Measurements from ENCODE around the gene SDHAF1.

Gene SDHAF1

DNA sequence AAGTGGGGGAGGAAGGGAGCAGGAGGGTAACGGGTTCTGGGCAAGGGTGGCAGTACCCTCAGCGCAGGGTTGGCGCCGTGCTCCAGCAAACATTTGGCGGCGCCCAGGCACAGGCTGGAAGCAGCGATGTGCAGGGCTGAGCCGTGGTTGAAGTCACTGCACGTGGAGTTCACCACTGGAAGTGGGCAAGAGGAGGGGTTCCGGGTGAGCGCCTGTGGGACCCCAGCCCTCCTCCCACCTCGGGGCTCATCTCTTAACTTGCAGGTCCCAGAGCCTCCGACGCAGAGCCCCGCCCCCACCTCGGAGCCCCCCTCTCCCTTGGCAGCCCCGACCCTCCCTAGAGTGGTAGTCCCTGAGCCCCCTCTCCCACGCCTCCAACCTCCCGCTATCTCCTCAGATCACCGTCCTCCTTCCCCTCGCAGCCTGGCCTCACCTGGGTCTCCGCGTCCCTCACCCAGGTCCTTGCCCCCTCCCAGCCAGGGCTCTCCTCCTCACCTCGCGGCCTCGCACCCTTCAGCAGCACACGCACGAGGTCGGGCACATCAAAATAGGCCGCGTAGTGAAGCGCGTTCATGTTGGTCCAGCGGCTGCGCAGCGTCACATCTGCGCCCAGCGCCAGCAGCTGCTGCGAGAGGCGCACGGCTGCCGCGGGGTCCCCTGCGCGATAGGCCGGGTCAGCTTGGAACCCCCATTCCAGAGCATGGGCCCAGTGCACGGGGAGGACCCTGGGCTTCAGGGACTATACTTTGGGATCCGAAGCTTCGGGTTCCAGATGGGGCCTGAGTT lies 31.3 kb downstream of the SDHAF1 start:
- WGBS (ENCODE audit: extremely low coverage, insufficient coverage, low lambda C conversion rate), result no CpG with 5 or more reads among the region's 49 CpGs
- Histone ChIP-seq H4K5ac (ENCODE audit: low read length) (no peak overlapping the region), H3K18ac (ENCODE audit: low read length) (no peak overlapping the region), H3K27me3 (ENCODE audit: insufficient read depth, low read length, poor library complexity) (no peaks in the 10 kb centered on the region), H3K79me1 (ENCODE audit: low read length) (no peaks in the 10 kb centered on the region), H2BK15ac (replicated peaks; ENCODE audit: low read depth) (no peak overlapping the region), H2BK120ac (ENCODE audit: low read depth, low read length) (no peak overlapping the region), H2BK5ac (ENCODE audit: low read length) (no peak overlapping the region), H3K27ac (ENCODE audit: low read depth, low read length) (no peak overlapping the region), H3K23ac (ENCODE audit: low read length) (no peak overlapping the region), H3K36me3 (ENCODE audit: control insufficient read depth, insufficient read depth, low read length) (peaks cover 2% of the 10 kb centered on the region), H3K4me1 (ENCODE audit: control insufficient read depth, low read depth, low read length) (no peaks in the 10 kb centered on the region), H3K4me2 (ENCODE audit: low read length) (no peak overlapping the region), H3K79me2 (ENCODE audit: control insufficient read depth, insufficient read depth, low read length) (no peaks in the 10 kb centered on the region), H3K56ac (ENCODE audit: low read length) (no peak overlapping the region), H3K4ac (ENCODE audit: low read depth, low read length) (no peak overlapping the region), H4K8ac (ENCODE audit: low read depth, low read length) (no peak overlapping the region), H3K9ac (ENCODE audit: low read length) (no peak overlapping the region), H2AK5ac (ENCODE audit: low read length) (no peak overlapping the region), H3K4me3 (ENCODE audit: low read length) (no peak overlapping the region)
- DNase-seq, result no peak

DNA sequence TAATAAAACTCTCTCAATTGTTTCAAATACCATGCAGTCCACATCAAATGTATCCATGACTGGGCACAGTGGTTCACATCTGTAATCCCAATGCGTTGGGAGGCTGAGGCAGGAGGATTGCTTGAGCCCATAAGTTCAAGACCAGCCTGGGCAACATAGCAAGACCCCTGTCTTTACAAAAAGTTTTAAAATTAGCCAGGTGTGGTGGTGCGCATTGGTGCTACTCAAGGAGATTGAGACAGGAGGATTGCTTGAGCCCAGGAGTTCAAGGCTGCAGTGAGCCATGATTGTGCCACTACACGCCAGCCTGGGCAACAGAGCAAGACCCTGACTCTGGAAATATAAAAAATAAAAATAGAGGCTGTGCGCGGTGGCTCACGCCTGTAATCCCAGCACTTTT lies 32.7 kb downstream of the SDHAF1 start:
- no peak overlapping the region for H3K4me2 ChIP-seq (ENCODE audit: low read length)
- no CpG with 5 or more reads among the region's 6 CpGs for WGBS (ENCODE audit: extremely low coverage, insufficient coverage, low lambda C conversion rate)

DNA sequence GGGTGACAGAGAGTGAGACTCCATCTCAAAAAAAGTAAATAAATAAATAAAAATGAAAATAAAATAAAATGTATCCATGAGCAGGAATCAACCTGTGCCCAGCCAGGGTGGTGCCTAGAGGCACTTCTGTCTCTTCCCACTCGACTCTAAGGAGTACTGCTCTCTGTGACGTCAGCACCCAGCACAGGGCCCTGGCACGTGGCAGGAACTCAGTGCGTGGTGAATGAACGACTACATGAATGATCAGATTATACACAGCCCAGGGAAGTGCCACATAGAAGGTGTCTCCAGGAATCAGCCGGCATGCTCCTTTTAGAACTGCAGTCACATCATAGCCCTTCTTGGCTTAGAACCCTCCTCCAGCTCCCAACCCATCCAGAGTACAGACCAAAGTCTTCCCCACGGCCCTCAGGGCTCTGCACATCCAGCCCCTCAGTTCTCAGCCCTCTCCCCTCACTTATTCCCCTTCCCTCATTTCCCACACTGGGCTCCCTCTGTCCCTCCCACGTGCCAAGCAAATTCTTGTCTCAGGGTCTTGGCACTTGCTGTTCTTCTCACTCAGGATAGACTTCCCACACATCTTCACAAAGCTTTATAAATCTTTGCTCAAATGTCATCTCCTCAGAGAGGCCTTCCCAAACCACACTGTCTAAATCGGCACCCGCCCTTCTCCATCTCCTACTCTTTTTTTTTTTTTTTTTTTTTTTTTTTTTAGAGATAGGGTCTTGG lies 33.5 kb downstream of the SDHAF1 start:
- Histone ChIP-seq H3K18ac (ENCODE audit: low read length) (no peak overlapping the region), H3K9ac (ENCODE audit: low read length) (no peak overlapping the region), H3K27ac (ENCODE audit: low read depth, low read length) (no peak overlapping the region), H2BK5ac (ENCODE audit: low read length) (no peak overlapping the region), H3K79me2 (ENCODE audit: control insufficient read depth, insufficient read depth, low read length) (no peaks in the 10 kb centered on the region), H3K79me1 (ENCODE audit: low read length) (no peaks in the 10 kb centered on the region), H2BK120ac (ENCODE audit: low read depth, low read length) (no peak overlapping the region), H3K56ac (ENCODE audit: low read length) (no peak overlapping the region), H3K4me2 (ENCODE audit: low read length) (no peak overlapping the region), H3K36me3 (ENCODE audit: control insufficient read depth, insufficient read depth, low read length) (no peaks in the 10 kb centered on the region), H4K5ac (ENCODE audit: low read length) (no peak overlapping the region), H3K23ac (ENCODE audit: low read length) (no peak overlapping the region), H2BK15ac (replicated peaks; ENCODE audit: low read depth) (no peak overlapping the region), H2AK5ac (ENCODE audit: low read length) (no peak overlapping the region), H3K27me3 (ENCODE audit: insufficient read depth, low read length, poor library complexity) (no peaks in the 10 kb centered on the region), H4K8ac (ENCODE audit: low read depth, low read length) (no peak overlapping the region), H3K4me1 (ENCODE audit: control insufficient read depth, low read depth, low read length) (no peaks in the 10 kb centered on the region), H3K4me3 (ENCODE audit: low read length) (no peak overlapping the region), H3K4ac (ENCODE audit: low read depth, low read length) (no peak overlapping the region)
- DNase-seq, result no peak
- no CpG with 5 or more reads among the region's 10 CpGs for WGBS (ENCODE audit: extremely low coverage, insufficient coverage, low lambda C conversion rate)

More for the DNA sequence above, 32.7 kb downstream of the SDHAF1 start:
- Histone ChIP-seq H2BK5ac (ENCODE audit: low read length) (no peak overlapping the region), H3K79me2 (ENCODE audit: control insufficient read depth, insufficient read depth, low read length) (no peaks in the 10 kb centered on the region), H4K8ac (ENCODE audit: low read depth, low read length) (no peak overlapping the region), H3K4me3 (ENCODE audit: low read length) (no peak overlapping the region), H3K56ac (ENCODE audit: low read length) (no peak overlapping the region), H2BK15ac (replicated peaks; ENCODE audit: low read depth) (no peak overlapping the region), H3K18ac (ENCODE audit: low read length) (no peak overlapping the region), H3K27me3 (ENCODE audit: insufficient read depth, low read length, poor library complexity) (no peaks in the 10 kb centered on the region), H2BK120ac (ENCODE audit: low read depth, low read length) (no peak overlapping the region), H3K4me1 (ENCODE audit: control insufficient read depth, low read depth, low read length) (no peaks in the 10 kb centered on the region), H3K4ac (ENCODE audit: low read depth, low read length) (no peak overlapping the region), H3K23ac (ENCODE audit: low read length) (no peak overlapping the region), H3K9ac (ENCODE audit: low read length) (no peak overlapping the region), H3K27ac (ENCODE audit: low read depth, low read length) (no peak overlapping the region), H2AK5ac (ENCODE audit: low read length) (no peak overlapping the region), H4K5ac (ENCODE audit: low read length) (no peak overlapping the region), H3K79me1 (ENCODE audit: low read length) (no peaks in the 10 kb centered on the region), H3K36me3 (ENCODE audit: control insufficient read depth, insufficient read depth, low read length) (peaks cover 2% of the 10 kb centered on the region)
- no peak for DNase-seq

DNA sequence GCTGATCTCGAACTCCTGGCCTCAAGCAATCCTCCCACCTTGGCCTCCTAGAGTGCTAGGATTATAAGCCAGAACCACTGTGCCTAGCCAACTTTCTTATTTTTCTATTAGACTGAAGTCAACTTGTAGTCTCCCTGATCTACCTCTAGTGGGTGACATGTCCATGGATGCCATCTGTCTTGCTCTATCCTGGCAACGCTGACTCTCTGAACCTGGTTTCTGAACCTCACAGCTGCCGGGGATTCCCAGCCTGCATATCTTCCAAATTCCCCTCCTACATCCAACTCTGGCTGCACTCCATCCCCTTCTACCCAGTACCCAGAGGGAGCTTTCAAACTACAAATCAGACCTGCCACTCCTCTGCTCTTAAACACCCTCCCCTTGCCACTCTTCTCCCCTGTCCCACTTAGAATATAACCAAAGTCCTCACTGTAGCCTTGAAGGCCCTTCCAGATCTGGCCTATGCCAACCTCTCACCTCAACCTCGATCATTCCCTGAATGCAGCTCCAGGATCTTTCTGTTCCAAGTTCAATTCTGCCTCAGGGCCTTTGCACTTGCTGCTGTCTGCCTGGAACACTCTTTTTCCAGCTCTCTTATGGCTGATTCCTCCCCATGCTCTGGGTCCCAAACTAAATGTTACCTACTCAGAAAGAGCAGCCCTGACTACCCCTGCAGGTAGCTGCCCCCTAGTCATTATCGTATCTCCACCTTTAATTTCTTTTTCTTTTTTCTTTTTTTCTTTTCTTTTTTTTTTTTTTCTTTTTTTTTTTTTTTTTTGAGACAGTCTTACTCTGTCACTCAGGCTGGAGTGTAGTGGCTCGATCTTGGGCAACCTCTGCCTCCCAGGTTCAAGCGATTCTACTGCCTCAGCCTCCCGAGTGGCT lies 35.5 kb downstream of the SDHAF1 start:
- WGBS (ENCODE audit: extremely low coverage, insufficient coverage, low lambda C conversion rate), result no CpG with 5 or more reads among the region's 8 CpGs
- H3K4me2 ChIP-seq (ENCODE audit: low read length), result no peak overlapping the region

DNA sequence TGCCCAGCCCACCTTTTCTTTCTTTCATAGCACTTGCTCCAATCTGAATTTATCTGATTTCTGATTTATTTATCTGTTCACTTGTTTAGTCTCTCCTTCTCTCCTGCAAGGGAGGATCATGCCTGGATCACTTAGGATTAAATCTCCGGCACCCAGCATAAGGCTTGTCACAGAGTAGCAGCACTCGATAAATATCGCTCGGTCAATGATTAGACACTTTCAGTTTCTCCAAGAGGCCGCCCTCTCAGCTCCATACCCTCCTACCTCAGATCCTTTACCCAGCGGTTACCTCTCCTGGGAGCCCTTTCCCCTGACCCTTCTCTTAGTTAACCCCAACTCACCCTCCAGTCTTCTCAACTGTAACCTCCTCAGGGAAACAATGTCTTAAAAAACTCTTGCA lies 36.3 kb downstream of the SDHAF1 start:
- H3K4me1 ChIP-seq (ENCODE audit: control insufficient read depth, low read depth, low read length), result no peaks in the 10 kb centered on the region
- H2BK15ac ChIP-seq (replicated peaks; ENCODE audit: low read depth), result no peak overlapping the region
- H3K27me3 ChIP-seq (ENCODE audit: insufficient read depth, low read length, poor library complexity), result no peaks in the 10 kb centered on the region
- H3K9ac ChIP-seq (ENCODE audit: low read length), result no peak overlapping the region
- H3K23ac ChIP-seq (ENCODE audit: low read length), result no peak overlapping the region
- no peak overlapping the region for H3K18ac ChIP-seq (ENCODE audit: low read length)
- H3K4ac ChIP-seq (ENCODE audit: low read depth, low read length), result no peak overlapping the region
- no peak overlapping the region for H3K27ac ChIP-seq (ENCODE audit: low read depth, low read length)
- DNase-seq, result no peak
- H2BK120ac ChIP-seq (ENCODE audit: low read depth, low read length), result no peak overlapping the region
- no CpG with 5 or more reads among the region's 6 CpGs for WGBS (ENCODE audit: extremely low coverage, insufficient coverage, low lambda C conversion rate)
- H4K5ac ChIP-seq (ENCODE audit: low read length), result no peak overlapping the region
- no peak overlapping the region for H2BK5ac ChIP-seq (ENCODE audit: low read length)
- H3K4me2 ChIP-seq (ENCODE audit: low read length), result no peak overlapping the region
- no peaks in the 10 kb centered on the region for H3K36me3 ChIP-seq (ENCODE audit: control insufficient read depth, insufficient read depth, low read length)
- no peak overlapping the region for H3K4me3 ChIP-seq (ENCODE audit: low read length)
- H3K79me1 ChIP-seq (ENCODE audit: low read length), result no peaks in the 10 kb centered on the region
- H2AK5ac ChIP-seq (ENCODE audit: low read length), result no peak overlapping the region
- H4K8ac ChIP-seq (ENCODE audit: low read depth, low read length), result no peak overlapping the region
- no peaks in the 10 kb centered on the region for H3K79me2 ChIP-seq (ENCODE audit: control insufficient read depth, insufficient read depth, low read length)
- no peak overlapping the region for H3K56ac ChIP-seq (ENCODE audit: low read length)

More for the DNA sequence above, 35.5 kb downstream of the SDHAF1 start:
- H2BK120ac ChIP-seq (ENCODE audit: low read depth, low read length), result no peak overlapping the region
- no peak overlapping the region for H2BK5ac ChIP-seq (ENCODE audit: low read length)
- H3K36me3 ChIP-seq (ENCODE audit: control insufficient read depth, insufficient read depth, low read length), result no peaks in the 10 kb centered on the region
- no peaks in the 10 kb centered on the region for H3K79me1 ChIP-seq (ENCODE audit: low read length)
- no peak overlapping the region for H2BK15ac ChIP-seq (replicated peaks; ENCODE audit: low read depth)
- H3K9ac ChIP-seq (ENCODE audit: low read length), result no peak overlapping the region
- H3K18ac ChIP-seq (ENCODE audit: low read length), result no peak overlapping the region
- no peak overlapping the region for H4K5ac ChIP-seq (ENCODE audit: low read length)
- no peak overlapping the region for H3K56ac ChIP-seq (ENCODE audit: low read length)
- H3K23ac ChIP-seq (ENCODE audit: low read length), result no peak overlapping the region
- H3K27ac ChIP-seq (ENCODE audit: low read depth, low read length), result no peak overlapping the region
- H3K79me2 ChIP-seq (ENCODE audit: control insufficient read depth, insufficient read depth, low read length), result no peaks in the 10 kb centered on the region
- peak; percentile 14 for DNase-seq
- H2AK5ac ChIP-seq (ENCODE audit: low read length), result no peak overlapping the region
- no peak overlapping the region for H4K8ac ChIP-seq (ENCODE audit: low read depth, low read length)
- H3K27me3 ChIP-seq (ENCODE audit: insufficient read depth, low read length, poor library complexity), result no peaks in the 10 kb centered on the region
- no peaks in the 10 kb centered on the region for H3K4me1 ChIP-seq (ENCODE audit: control insufficient read depth, low read depth, low read length)
- no peak overlapping the region for H3K4ac ChIP-seq (ENCODE audit: low read depth, low read length)
- H3K4me3 ChIP-seq (ENCODE audit: low read length), result no peak overlapping the region

All from mesendoderm (in vitro differentiated cells).